DND-41 (cell line): ENCODE data around the gene PAPPA2.

Source experiments
- ATAC-seq: fragments of 200-7000 bp; cut with Tn5 transposase; 3 replicates; pipeline ENCODE4 v1.9.1; 2021; ENCODE audit warnings: low read depth; ENCODE audit not compliant: insufficient read depth
- DNase-seq: peaks from one replicate; pipeline ENCODE4 v3.0.0-alpha.2; 2020
- H2AFZ ChIP-seq: 2 replicates; pipeline ENCODE4 v1.6.0; 2012; ENCODE audit warnings: low read depth, low read length
- H3K27ac ChIP-seq: 2 replicates; pipeline ENCODE4 v1.5.1; 2012; ENCODE audit warnings: low read length, inconsistent platforms
- H3K27me3 ChIP-seq: fragments of 200-600 bp; sonication (generic); 2 replicates; pipeline ENCODE4 v1.6.0; 2012; ENCODE audit warnings: low read length, mild to moderate bottlenecking, inconsistent platforms; ENCODE audit not compliant: insufficient read depth, poor library complexity
- H3K36me3 ChIP-seq: 2 replicates; pipeline ENCODE4 v1.5.1; 2012; ENCODE audit warnings: low read length, inconsistent platforms; ENCODE audit not compliant: insufficient read depth
- H3K4me1 ChIP-seq: 2 replicates; pipeline ENCODE4 v1.5.1; 2012; ENCODE audit warnings: mild to moderate bottlenecking, low read length; ENCODE audit not compliant: insufficient read depth
- H3K4me2 ChIP-seq: 2 replicates; pipeline ENCODE4 v1.6.0; 2012; ENCODE audit warnings: mild to moderate bottlenecking, moderate library complexity, low read length, inconsistent platforms; ENCODE audit not compliant: insufficient read depth
- H3K4me3 ChIP-seq, 2 experiments: fragments of 200-600 bp in 1 of 2; shearing (Covaris generic) in 1 of 2; 2 replicates each; pipeline ENCODE4 v1.5.1; 2012 to 2016; ENCODE audit warnings: inconsistent platforms in 2 of 2, low read length in 2 of 2, mild to moderate bottlenecking in 2 of 2, low read depth in 1 of 2, moderate library complexity in 1 of 2
- H3K79me2 ChIP-seq: 2 replicates; pipeline ENCODE4 v1.6.0; 2012; ENCODE audit warnings: low read length, inconsistent platforms; ENCODE audit not compliant: insufficient read depth
- H3K9ac ChIP-seq: 2 replicates; pipeline ENCODE4 v1.6.0; 2012; ENCODE audit warnings: low read depth, mild to moderate bottlenecking, inconsistent platforms, low read length, moderate library complexity
- H3K9me3 ChIP-seq: 2 replicates; pipeline ENCODE4 v1.5.1; 2012; ENCODE audit warnings: low read length, moderate library complexity, mild to moderate bottlenecking, inconsistent platforms; ENCODE audit not compliant: insufficient read depth, severe bottlenecking
- H4K20me1 ChIP-seq: 2 replicates; pipeline ENCODE4 v1.6.0; 2012; ENCODE audit warnings: low read length; ENCODE audit not compliant: insufficient read depth
- EZH2 ChIP-seq: IDR thresholded peaks from 3 replicates; pipeline ENCODE4 v1.6.1; 2012; ENCODE audit warnings: borderline replicate concordance, low read depth, mild to moderate bottlenecking, moderate library complexity, low read length, inconsistent platforms; ENCODE audit not compliant: severe bottlenecking
- TF ChIP-seq, protein P1 (sequence below): IDR thresholded peaks from 2 replicates; pipeline ENCODE4 v1.5.1; 2012; ENCODE audit warnings: borderline replicate concordance, low read length, moderate library complexity, mild to moderate bottlenecking; ENCODE audit not compliant: poor library complexity, severe bottlenecking; ENCODE audit errors: extremely low read depth

Gene PAPPA2

GRCh38 chr1:176692988-176693696 lies 230.2 kb downstream of the PAPPA2 start:
- H3K4me1 ChIP-seq: peaks cover 4% of the 10 kb centered on the region; the same call in 1 of the 2 replicates
- no peaks in the 10 kb centered on the region for H3K9me3 ChIP-seq
- ATAC-seq (no peak), DNase-seq (no peak)
- no peak overlapping the region for H3K4me3 ChIP-seq
- H3K36me3 ChIP-seq: no peaks in the 10 kb centered on the region
- TF ChIP-seq, protein P1, sequence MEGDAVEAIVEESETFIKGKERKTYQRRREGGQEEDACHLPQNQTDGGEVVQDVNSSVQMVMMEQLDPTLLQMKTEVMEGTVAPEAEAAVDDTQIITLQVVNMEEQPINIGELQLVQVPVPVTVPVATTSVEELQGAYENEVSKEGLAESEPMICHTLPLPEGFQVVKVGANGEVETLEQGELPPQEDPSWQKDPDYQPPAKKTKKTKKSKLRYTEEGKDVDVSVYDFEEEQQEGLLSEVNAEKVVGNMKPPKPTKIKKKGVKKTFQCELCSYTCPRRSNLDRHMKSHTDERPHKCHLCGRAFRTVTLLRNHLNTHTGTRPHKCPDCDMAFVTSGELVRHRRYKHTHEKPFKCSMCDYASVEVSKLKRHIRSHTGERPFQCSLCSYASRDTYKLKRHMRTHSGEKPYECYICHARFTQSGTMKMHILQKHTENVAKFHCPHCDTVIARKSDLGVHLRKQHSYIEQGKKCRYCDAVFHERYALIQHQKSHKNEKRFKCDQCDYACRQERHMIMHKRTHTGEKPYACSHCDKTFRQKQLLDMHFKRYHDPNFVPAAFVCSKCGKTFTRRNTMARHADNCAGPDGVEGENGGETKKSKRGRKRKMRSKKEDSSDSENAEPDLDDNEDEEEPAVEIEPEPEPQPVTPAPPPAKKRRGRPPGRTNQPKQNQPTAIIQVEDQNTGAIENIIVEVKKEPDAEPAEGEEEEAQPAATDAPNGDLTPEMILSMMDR: no peak
- no peak for TF ChIP-seq EZH2
- no peak overlapping the region for H3K9ac ChIP-seq
- no peak overlapping the region for H2AFZ ChIP-seq
- H3K27me3 ChIP-seq: no peaks in the 10 kb centered on the region
- no peak overlapping the region for H3K4me2 ChIP-seq
- no peak overlapping the region for H3K27ac ChIP-seq
- H3K79me2 ChIP-seq: no peaks in the 10 kb centered on the region
- H4K20me1 ChIP-seq: no peaks in the 10 kb centered on the region

GRCh38 chr1:176693697-176694329 lies 230.8 kb downstream of the PAPPA2 start:
- H3K27ac ChIP-seq: no peak overlapping the region
- H4K20me1 ChIP-seq: no peaks in the 10 kb centered on the region
- H3K36me3 ChIP-seq: no peaks in the 10 kb centered on the region
- H3K27me3 ChIP-seq: no peaks in the 10 kb centered on the region
- no peak overlapping the region for H2AFZ ChIP-seq
- no peak overlapping the region for H3K4me2 ChIP-seq
- H3K79me2 ChIP-seq: no peaks in the 10 kb centered on the region
- peaks cover 4% of the 10 kb centered on the region; the same call in 1 of the 2 replicates for H3K4me1 ChIP-seq
- no peak overlapping the region for H3K9ac ChIP-seq
- DNase-seq: no peak
- H3K4me3 ChIP-seq: no peak overlapping the region
- ATAC-seq: no peak
- H3K9me3 ChIP-seq: no peaks in the 10 kb centered on the region
- TF ChIP-seq, protein P1: no peak
- TF ChIP-seq EZH2: no peak

- Histone ChIP-seq H3K9me3 (no peaks in the 10 kb centered on the region), H3K9ac (no peak overlapping the region), H3K79me2 (no peaks in the 10 kb centered on the region), H3K27ac (no peak overlapping the region), H3K4me2 (no peak overlapping the region), H3K4me3 (no peak overlapping the region), H3K27me3 (no peaks in the 10 kb centered on the region), H4K20me1 (no peaks in the 10 kb centered on the region), H3K36me3 (no peaks in the 10 kb centered on the region), H2AFZ (no peak overlapping the region), H3K4me1 (peaks cover 4% of the 10 kb centered on the region; the same call in 1 of the 2 replicates)
- TF ChIP-seq, protein P1: no peak
- TF ChIP-seq EZH2: no peak
- ATAC-seq (no peak), DNase-seq (no peak)
Measured at GRCh38 chr1:176694713-176695112, 231.7 kb downstream of the PAPPA2 start.
